ENCODE data around the gene TMEM19.
"Not testable (repeated sequence)": the region's sequence is repeated elsewhere in the genome, so short reads cannot be mapped to it uniquely, and the experiment has no call there.

The TMEM19 gene

GRCh38 chr12:71671311-71671710 is 14.6 kb upstream of the TMEM19 start:
- no peak for DNase-seq

- DNase-seq: no peak
These were observed 14.1 kb upstream of the TMEM19 start for GRCh38 chr12:71671816-71672215.

GRCh38 chr12:71682466-71682865 is 3.4 kb upstream of the TMEM19 start:
- DNase-seq: no peak

GRCh38 chr12:71683633-71684032 is 2.2 kb upstream of the TMEM19 start:
- DNase-seq: no peak

GRCh38 chr12:71684081-71684480 is 1.8 kb upstream of the TMEM19 start:
- no peak for DNase-seq

GRCh38 chr12:71685312-71685906 is 473 bp upstream of the TMEM19 start:
- no peak for DNase-seq

- no peak for DNase-seq
These were observed 760 bp downstream of the TMEM19 start for GRCh38 chr12:71686658-71687025.

- DNase-seq: not testable (repeated sequence)
These were observed 1.3 kb downstream of the TMEM19 start for GRCh38 chr12:71687172-71687571.

- DNase-seq: no peak
These were observed 3.2 kb downstream of the TMEM19 start for GRCh38 chr12:71688961-71689570.

- DNase-seq: no peak
These were observed 5.7 kb downstream of the TMEM19 start for GRCh38 chr12:71691504-71692129.

GRCh38 chr12:71693126-71693525 is 7.2 kb downstream of the TMEM19 start:
- DNase-seq: no peak

- not testable (repeated sequence) for DNase-seq
These were observed 7.8 kb downstream of the TMEM19 start for GRCh38 chr12:71693651-71694050.

- no peak for DNase-seq
These were observed 8.4 kb downstream of the TMEM19 start for GRCh38 chr12:71694099-71694820.

GRCh38 chr12:71695782-71696181 is 9.9 kb downstream of the TMEM19 start:
- DNase-seq: no peak

GRCh38 chr12:71702181-71702580 is 16.3 kb downstream of the TMEM19 start:
- not testable (repeated sequence) for DNase-seq

- DNase-seq: no peak
These were observed 16.7 kb downstream of the TMEM19 start for GRCh38 chr12:71702590-71702989.

- no peak for DNase-seq
These were observed 17.3 kb downstream of the TMEM19 start for GRCh38 chr12:71703206-71703605.

- DNase-seq: no peak
These were observed 19.0 kb downstream of the TMEM19 start for GRCh38 chr12:71704920-71705319.

- DNase-seq: no peak
These were observed 22.8 kb downstream of the TMEM19 start for GRCh38 chr12:71708658-71709057.

- DNase-seq: peak; percentile 9
These were observed 24.6 kb downstream of the TMEM19 start for GRCh38 chr12:71710276-71711125.

- no peak for DNase-seq
These were observed 32.7 kb downstream of the TMEM19 start for GRCh38 chr12:71718611-71719010.

GRCh38 chr12:71719647-71720370 is 33.9 kb downstream of the TMEM19 start:
- DNase-seq: no peak

Measured in activated CD4-positive, alpha-beta T cell treated with anti-CD3 and anti-CD28 coated beads for 48 hours (primary cell).